Measurements from ENCODE around the gene CHD6.

CHD6 gene

DNA sequence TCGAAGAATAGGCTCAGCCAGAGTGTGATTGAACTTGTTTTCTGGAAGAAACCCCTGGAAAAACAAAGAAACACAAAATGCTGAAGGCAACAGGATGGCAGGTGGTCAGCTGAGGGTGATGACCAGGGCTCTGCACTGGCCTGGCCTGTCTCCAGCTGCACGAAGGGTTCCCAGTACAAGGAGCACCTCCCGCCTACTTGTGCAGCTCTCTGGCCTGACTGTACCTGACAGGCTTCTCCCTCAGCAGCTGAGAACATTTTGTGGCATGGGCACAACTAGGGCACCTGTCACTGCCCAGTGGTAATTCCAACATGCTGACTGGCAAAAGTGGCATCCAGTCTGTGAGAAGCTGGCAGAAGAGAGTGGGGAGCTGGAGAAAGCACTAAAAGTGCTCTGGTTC is 212.7 kb downstream of the CHD6 start:
- Histone ChIP-seq H2BK15ac (ENCODE audit: low read depth, poor library complexity, severe bottlenecking) (no peak overlapping the region), H3K4ac (ENCODE audit: low read depth in 1 of 2, low read length in 2 of 2) (no peak overlapping the region), H2BK120ac (ENCODE audit: low read depth, low read length) (no peak overlapping the region), H3K27ac (ENCODE audit: low read length, poor library complexity, severe bottlenecking) (no peak overlapping the region), H2AK5ac (ENCODE audit: low read length, severe bottlenecking) (no peak overlapping the region), H4K91ac (ENCODE audit: low read length) (no peak overlapping the region), H3K79me1 (replicated peaks; ENCODE audit: low read length, poor library complexity, severe bottlenecking) (peaks cover 8% of the 10 kb centered on the region), H3K4me2 (ENCODE audit: low read length, poor library complexity, severe bottlenecking) (no peak overlapping the region), H3K18ac (ENCODE audit: low read depth in 1 of 2, low read length in 2 of 2) (no peak overlapping the region), H3K4me3 (ENCODE audit: insufficient read depth in 1 of 2, low read depth in 1 of 2, low read length in 2 of 2) (no peak overlapping the region), H3K4me1 (ENCODE audit: control insufficient read depth, insufficient read depth, low read depth, low read length) (peaks cover 2% of the 10 kb centered on the region), H4K8ac (ENCODE audit: low read length) (no peak overlapping the region), H2BK12ac (ENCODE audit: low read length in 2 of 2) (no peak overlapping the region), H3K14ac (ENCODE audit: low read length in 2 of 2) (no peak overlapping the region), H3K23ac (ENCODE audit: low read length in 2 of 2) (no peak overlapping the region), H3K9ac (ENCODE audit: low read length) (no peak overlapping the region), H2AFZ (ENCODE audit: low read depth, low read length) (no peak overlapping the region), H3K9me3 (ENCODE audit: control insufficient read depth, low read length) (no peaks in the 10 kb centered on the region), H2BK5ac (ENCODE audit: low read depth, low read length, poor library complexity, severe bottlenecking) (no peak overlapping the region), H3K36me3 (ENCODE audit: control insufficient read depth in 1 of 2, insufficient read depth in 2 of 2, low read depth in 1 of 2, low read length in 2 of 2) (peaks cover 53 to 80% of the 10 kb centered on the region in 2 experiments), H3K27me3 (ENCODE audit: control insufficient read depth in 1 of 2, insufficient read depth in 1 of 2, low read length in 2 of 2) (no peaks in the 10 kb centered on the region)
- no peak for DNase-seq
- WGBS, result 98% methylated on average over 3 of the region's 3 CpGs

DNA sequence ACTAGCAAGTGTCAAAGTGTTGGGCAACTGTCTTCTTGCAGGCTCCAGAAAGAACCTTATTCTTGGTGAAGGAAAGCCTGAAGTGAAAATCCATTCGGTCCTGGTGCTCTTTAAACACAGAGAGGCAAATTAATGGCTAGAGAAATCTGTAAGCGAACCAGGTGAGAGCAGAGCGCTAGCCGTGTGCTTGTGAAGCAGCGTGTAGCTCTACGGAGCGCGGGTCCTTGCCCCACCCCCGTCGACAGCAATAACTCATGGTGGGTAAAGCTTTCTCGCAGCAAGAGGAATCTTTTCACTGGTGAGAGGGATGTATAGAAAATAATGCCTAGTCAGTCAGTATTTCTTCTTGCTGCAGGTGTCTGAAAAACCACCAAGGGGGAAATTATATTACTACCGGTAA is 214.6 kb downstream of the CHD6 start:
- peaks cover 7% of the 10 kb centered on the region for H3K79me1 ChIP-seq (replicated peaks; ENCODE audit: low read length, poor library complexity, severe bottlenecking)
- H4K8ac ChIP-seq (ENCODE audit: low read length), result no peak overlapping the region
- no peak overlapping the region for H2AK5ac ChIP-seq (ENCODE audit: low read length, severe bottlenecking)
- H2BK120ac ChIP-seq (ENCODE audit: low read depth, low read length), result no peak overlapping the region
- H3K36me3 ChIP-seq (ENCODE audit: control insufficient read depth in 1 of 2, insufficient read depth in 2 of 2, low read depth in 1 of 2, low read length in 2 of 2), result peaks cover 38 to 62% of the 10 kb centered on the region in 2 experiments
- H3K4me2 ChIP-seq (ENCODE audit: low read length, poor library complexity, severe bottlenecking), result no peak overlapping the region
- H2AFZ ChIP-seq (ENCODE audit: low read depth, low read length), result no peak overlapping the region
- H3K14ac ChIP-seq (ENCODE audit: low read length in 2 of 2), result no peak overlapping the region
- no peak overlapping the region for H3K4me3 ChIP-seq (ENCODE audit: insufficient read depth in 1 of 2, low read depth in 1 of 2, low read length in 2 of 2)
- no peak overlapping the region for H2BK12ac ChIP-seq (ENCODE audit: low read length in 2 of 2)
- no peak overlapping the region for H3K4ac ChIP-seq (ENCODE audit: low read depth in 1 of 2, low read length in 2 of 2)
- H3K23ac ChIP-seq (ENCODE audit: low read length in 2 of 2), result no peak overlapping the region
- no peak overlapping the region for H3K9ac ChIP-seq (ENCODE audit: low read length)
- no peaks in the 10 kb centered on the region for H3K27me3 ChIP-seq (ENCODE audit: control insufficient read depth in 1 of 2, insufficient read depth in 1 of 2, low read length in 2 of 2)
- no peak overlapping the region for H2BK15ac ChIP-seq (ENCODE audit: low read depth, poor library complexity, severe bottlenecking)
- H2BK5ac ChIP-seq (ENCODE audit: low read depth, low read length, poor library complexity, severe bottlenecking), result no peak overlapping the region
- no peak overlapping the region for H3K27ac ChIP-seq (ENCODE audit: low read length, poor library complexity, severe bottlenecking)
- H3K4me1 ChIP-seq (ENCODE audit: control insufficient read depth, insufficient read depth, low read depth, low read length), result peaks cover 4% of the 10 kb centered on the region
- H3K18ac ChIP-seq (ENCODE audit: low read depth in 1 of 2, low read length in 2 of 2), result no peak overlapping the region
- DNase-seq, result no peak
- H3K9me3 ChIP-seq (ENCODE audit: control insufficient read depth, low read length), result no peaks in the 10 kb centered on the region
- 98% methylated on average over 11 of the region's 12 CpGs for WGBS
- no peak overlapping the region for H4K91ac ChIP-seq (ENCODE audit: low read length)

- Histone ChIP-seq H3K36me3 (ENCODE audit: control insufficient read depth in 1 of 2, insufficient read depth in 2 of 2, low read depth in 1 of 2, low read length in 2 of 2) (peaks cover 0 to 11% of the 10 kb centered on the region in 2 experiments), H3K27ac (ENCODE audit: low read length, poor library complexity, severe bottlenecking) (no peak overlapping the region), H3K9me3 (ENCODE audit: control insufficient read depth, low read length) (no peaks in the 10 kb centered on the region), H3K4me3 (ENCODE audit: insufficient read depth in 1 of 2, low read depth in 1 of 2, low read length in 2 of 2) (no peak overlapping the region), H2BK5ac (ENCODE audit: low read depth, low read length, poor library complexity, severe bottlenecking) (no peak overlapping the region), H3K18ac (ENCODE audit: low read depth in 1 of 2, low read length in 2 of 2) (peak overlapping the region in 1 of 2 experiments; percentile 1), H3K27me3 (ENCODE audit: control insufficient read depth in 1 of 2, insufficient read depth in 1 of 2, low read length in 2 of 2) (peaks cover 6 to 10% of the 10 kb centered on the region in 2 experiments), H3K23ac (ENCODE audit: low read length in 2 of 2) (no peak overlapping the region), H3K9ac (ENCODE audit: low read length) (no peak overlapping the region), H4K91ac (ENCODE audit: low read length) (no peak overlapping the region), H4K8ac (ENCODE audit: low read length) (no peak overlapping the region), H2AFZ (ENCODE audit: low read depth, low read length) (no peak overlapping the region), H2BK15ac (ENCODE audit: low read depth, poor library complexity, severe bottlenecking) (no peak overlapping the region), H3K79me1 (replicated peaks; ENCODE audit: low read length, poor library complexity, severe bottlenecking) (no peaks in the 10 kb centered on the region), H3K4me2 (ENCODE audit: low read length, poor library complexity, severe bottlenecking) (no peak overlapping the region), H2BK12ac (ENCODE audit: low read length in 2 of 2) (no peak overlapping the region), H2BK120ac (ENCODE audit: low read depth, low read length) (no peak overlapping the region), H3K14ac (ENCODE audit: low read length in 2 of 2) (no peak overlapping the region), H3K4ac (ENCODE audit: low read depth in 1 of 2, low read length in 2 of 2) (no peak overlapping the region), H2AK5ac (ENCODE audit: low read length, severe bottlenecking) (no peak overlapping the region), H3K4me1 (ENCODE audit: control insufficient read depth, insufficient read depth, low read depth, low read length) (peaks cover 4% of the 10 kb centered on the region)
- 40% methylated on average over 1 of the region's 2 CpGs for WGBS
- DNase-seq, result peak; percentile 62
These were observed 219.8 kb downstream of the CHD6 start for GRCh38 chr20:41398408-41398807.

- H2BK120ac ChIP-seq (ENCODE audit: low read depth, low read length), result no peak overlapping the region
- H3K4ac ChIP-seq (ENCODE audit: low read depth in 1 of 2, low read length in 2 of 2), result no peak overlapping the region
- H3K9me3 ChIP-seq (ENCODE audit: control insufficient read depth, low read length), result no peaks in the 10 kb centered on the region
- peak overlapping the region in 1 of 2 experiments; percentile 2 for H2BK12ac ChIP-seq (ENCODE audit: low read length in 2 of 2)
- no peak overlapping the region for H2BK15ac ChIP-seq (ENCODE audit: low read depth, poor library complexity, severe bottlenecking)
- no peak overlapping the region for H4K91ac ChIP-seq (ENCODE audit: low read length)
- H3K14ac ChIP-seq (ENCODE audit: low read length in 2 of 2), result no peak overlapping the region
- H3K79me1 ChIP-seq (replicated peaks; ENCODE audit: low read length, poor library complexity, severe bottlenecking), result no peaks in the 10 kb centered on the region
- H3K4me2 ChIP-seq (ENCODE audit: low read length, poor library complexity, severe bottlenecking), result no peak overlapping the region
- no peak overlapping the region for H3K4me3 ChIP-seq (ENCODE audit: insufficient read depth in 1 of 2, low read depth in 1 of 2, low read length in 2 of 2)
- no peak overlapping the region for H3K9ac ChIP-seq (ENCODE audit: low read length)
- H2BK5ac ChIP-seq (ENCODE audit: low read depth, low read length, poor library complexity, severe bottlenecking), result no peak overlapping the region
- no peak overlapping the region for H3K23ac ChIP-seq (ENCODE audit: low read length in 2 of 2)
- peak overlapping the region; percentile 77 for H4K8ac ChIP-seq (ENCODE audit: low read length)
- H3K27ac ChIP-seq (ENCODE audit: low read length, poor library complexity, severe bottlenecking), result no peak overlapping the region
- peaks cover 2% of the 10 kb centered on the region for H3K4me1 ChIP-seq (ENCODE audit: control insufficient read depth, insufficient read depth, low read depth, low read length)
- no peak for DNase-seq
- WGBS, result 57% methylated on average over 11 of the region's 18 CpGs
- H3K27me3 ChIP-seq (ENCODE audit: control insufficient read depth in 1 of 2, insufficient read depth in 1 of 2, low read length in 2 of 2), result peaks cover 6 to 10% of the 10 kb centered on the region in 2 experiments
- H3K36me3 ChIP-seq (ENCODE audit: control insufficient read depth in 1 of 2, insufficient read depth in 2 of 2, low read depth in 1 of 2, low read length in 2 of 2), result no peaks in the 10 kb centered on the region
- no peak overlapping the region for H2AK5ac ChIP-seq (ENCODE audit: low read length, severe bottlenecking)
- peak overlapping the region in 1 of 2 experiments; percentile 61 for H3K18ac ChIP-seq (ENCODE audit: low read depth in 1 of 2, low read length in 2 of 2)
- H2AFZ ChIP-seq (ENCODE audit: low read depth, low read length), result no peak overlapping the region
These were observed 222.2 kb downstream of the CHD6 start for GRCh38 chr20:41395667-41396664.
